Uterus (tissue), 4 donors: Measurements from ENCODE around the gene MAGOH. TPM values are rescaled to one million over a fixed set of nuclear protein-coding genes. Genes with fewer than 3 reads are reported as not detected.

Source experiments
- DNase-seq, 2 donors: peaks; one replicate each; pipeline ENCODE4 v3.0.0-alpha.2; 2019 to 2020
- H3K27ac ChIP-seq, 2 donors: fragments of 200-600 bp; sonication (generic); 1 replicate in 1 of 2; 2 replicates in 1 of 2; pipeline ENCODE4 v1.5.1; 2016 to 2018
- H3K27me3 ChIP-seq, 2 donors: fragments of 200-600 bp; sonication (generic); one replicate each; pipeline ENCODE4 v1.5.1; 2018 to 2019; ENCODE audit warnings: control low read depth in 1 of 2
- H3K36me3 ChIP-seq, 2 donors: fragments of 200-600 bp; sonication (generic); one replicate each; pipeline ENCODE4 v1.5.1; 2019; ENCODE audit warnings: control low read depth in 1 of 2
- H3K4me1 ChIP-seq, 2 donors: fragments of 200-600 bp; sonication (generic); one replicate each; pipeline ENCODE4 v1.5.1; 2018 to 2019; ENCODE audit warnings: control low read depth in 1 of 2
- H3K4me3 ChIP-seq, 2 donors: fragments of 200-600 bp; sonication (generic); 1 replicate in 1 of 2; 2 replicates in 1 of 2; pipeline ENCODE4 v1.5.1; 2018 to 2019; ENCODE audit warnings: mild to moderate bottlenecking in 1 of 2
- H3K9me3 ChIP-seq, 2 donors: fragments of 200-600 bp; sonication (generic); one replicate each; pipeline ENCODE4 v1.5.1; 2019; ENCODE audit warnings: control low read depth in 1 of 2
- CTCF ChIP-seq, 4 experiments: fragments of 200-600 bp in 2 of 4; fragments of 450-650 bp in 2 of 4; sonication (generic) in 2 of 4; IDR thresholded peaks; one replicate each; pipeline ENCODE4 v1.5.1; 2016 to 2019; ENCODE audit warnings: antibody characterized with exemption in 4 of 4, mild to moderate bottlenecking in 2 of 4, moderate library complexity in 1 of 4
- POLR2A ChIP-seq, 2 donors: fragments of 450-650 bp; IDR thresholded peaks; one replicate each; pipeline ENCODE4 v1.6.1; 2016; ENCODE audit warnings: antibody characterized with exemption in 2 of 2, mild to moderate bottlenecking in 1 of 2, moderate library complexity in 1 of 2
- intact Hi-C: fragments of 100-400 bp; cut with DNase I; formaldehyde crosslinking; loops from one replicate; pipeline ENCODE4 v1.15.1; 2023; ENCODE audit warnings: low total_unique reads
- total RNA-seq, 4 donors: library from RNA; depleted of rRNA in 3 of 4; stranded (reverse); fragments of >200 nt in 3 of 4; gene quantifications; one replicate each; pipeline versions ENCODE4 v1.1.0 to v1.2.4, GENCODE V29; 2014 to 2023
- donor health status: DM: yes; HTN: yes; CAD: no.

Gene MAGOH
- total RNA-seq, 4 donors from 2014 or later: 31.6 to 60.9 (median 45.2) TPM

GRCh38 chr1:53182111-53182593, 56.2 kb downstream of the MAGOH start:
- H3K4me1 ChIP-seq: peaks cover 4 to 16% of the 10 kb centered on the region in 2 donors
- H3K27ac ChIP-seq: peak overlapping the region; percentile 85 to 88
- no peaks in the 10 kb centered on the region for H3K9me3 ChIP-seq
- intact Hi-C loops: loop anchor here (10.0 kb wide), 1 partner anchor 117 kb away; the partner anchor contains the start of gene PODN
- DNase-seq: peak; percentile 91 to 92
- H3K36me3 ChIP-seq: no peaks in the 10 kb centered on the region
- TF ChIP-seq CTCF (IDR thresholded peaks at IDR 0.05) (peak; percentile 79 to 87 (median 85)), POLR2A (IDR thresholded peaks at IDR 0.05) (no peak)
- no peaks in the 10 kb centered on the region for H3K27me3 ChIP-seq
- no peak overlapping the region for H3K4me3 ChIP-seq

GRCh38 chr1:53180951-53181350, 57.4 kb downstream of the MAGOH start:
- H3K4me1 ChIP-seq: peaks cover 4 to 16% of the 10 kb centered on the region in 2 donors
- H3K36me3 ChIP-seq: no peaks in the 10 kb centered on the region
- peak overlapping the region in 1 of 2 donors; percentile 85 for H3K27ac ChIP-seq
- intact Hi-C loops: loop anchor here (10.0 kb wide), 1 partner anchor 116 kb away; the partner anchor contains the start of gene PODN
- no peak for TF ChIP-seq CTCF (IDR thresholded peaks at IDR 0.05)
- no peak for TF ChIP-seq POLR2A (IDR thresholded peaks at IDR 0.05)
- H3K4me3 ChIP-seq: no peak overlapping the region
- no peak for DNase-seq
- no peaks in the 10 kb centered on the region for H3K27me3 ChIP-seq
- no peaks in the 10 kb centered on the region for H3K9me3 ChIP-seq

- H3K27ac ChIP-seq: no peak overlapping the region
- no peaks in the 10 kb centered on the region for H3K27me3 ChIP-seq
- no peak overlapping the region for H3K4me3 ChIP-seq
- no peaks in the 10 kb centered on the region for H3K36me3 ChIP-seq
- DNase-seq: no peak
- no peak for TF ChIP-seq POLR2A (IDR thresholded peaks at IDR 0.05)
- TF ChIP-seq CTCF (IDR thresholded peaks at IDR 0.05): no peak
- no peaks in the 10 kb centered on the region for H3K9me3 ChIP-seq
- intact Hi-C loops: loop anchor here (10.0 kb wide), 1 partner anchor 115 kb away; the partner anchor contains the start of gene PODN
- H3K4me1 ChIP-seq: peaks cover 4 to 16% of the 10 kb centered on the region in 2 donors
Observed at GRCh38 chr1:53180226-53180625, 58.1 kb downstream of the MAGOH start.

Other genes with a start within 250 kb of the MAGOH start
- gene PODN, start 176.3 kb downstream of the MAGOH start, total RNA-seq: 100 to 1,000 TPM in 1 of 4 donors, 10 to 100 TPM in 3; 20.9 to 100 (median 71.8) TPM
- under 1 TPM in 1 of 4 donors, not detected in 3; 0.24 TPM for gene SLC1A7, start 95.9 kb downstream of the MAGOH start, total RNA-seq
- gene CPT2, start 41.7 kb downstream of the MAGOH start, total RNA-seq: 10 to 100 TPM in 2 of 4 donors, 1 to 10 TPM in 2; 2.4 to 83.3 (median 10.2) TPM
- 10 to 100 TPM; 78.9 to 81.9 (median 80.6) TPM for gene CZIB, start 17.9 kb downstream of the MAGOH start, total RNA-seq
- gene LRP8, start 89.6 kb upstream of the MAGOH start, total RNA-seq: 10 to 100 TPM in 1 of 4 donors, 1 to 10 TPM in 3; 1.5 to 15.3 (median 8.5) TPM
- not detected for gene DMRTB1, start 220.9 kb upstream of the MAGOH start, total RNA-seq